Measurements from ENCODE around the gene SLCO3A1.

DNA sequence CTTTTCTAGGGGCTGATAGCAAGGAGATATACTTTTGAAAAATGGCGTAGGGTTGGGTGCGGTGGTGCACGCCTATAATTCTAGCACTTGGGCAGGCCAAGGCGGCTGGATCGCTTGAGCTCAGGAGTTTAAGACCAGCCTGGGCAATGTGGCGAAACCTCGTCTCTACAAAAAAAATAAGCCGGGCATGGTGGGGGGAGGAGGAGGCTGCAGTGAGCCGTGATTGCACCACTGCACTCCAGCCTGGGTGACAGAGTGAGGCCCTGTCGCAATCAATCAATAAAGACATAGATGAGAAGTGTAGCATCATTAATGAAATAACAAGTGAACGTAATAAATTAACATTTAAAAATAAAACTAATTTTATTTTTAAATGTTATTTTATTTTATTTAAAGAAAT, 134.6 kb downstream of the SLCO3A1 start:
- TF ChIP-seq, protein P1, sequence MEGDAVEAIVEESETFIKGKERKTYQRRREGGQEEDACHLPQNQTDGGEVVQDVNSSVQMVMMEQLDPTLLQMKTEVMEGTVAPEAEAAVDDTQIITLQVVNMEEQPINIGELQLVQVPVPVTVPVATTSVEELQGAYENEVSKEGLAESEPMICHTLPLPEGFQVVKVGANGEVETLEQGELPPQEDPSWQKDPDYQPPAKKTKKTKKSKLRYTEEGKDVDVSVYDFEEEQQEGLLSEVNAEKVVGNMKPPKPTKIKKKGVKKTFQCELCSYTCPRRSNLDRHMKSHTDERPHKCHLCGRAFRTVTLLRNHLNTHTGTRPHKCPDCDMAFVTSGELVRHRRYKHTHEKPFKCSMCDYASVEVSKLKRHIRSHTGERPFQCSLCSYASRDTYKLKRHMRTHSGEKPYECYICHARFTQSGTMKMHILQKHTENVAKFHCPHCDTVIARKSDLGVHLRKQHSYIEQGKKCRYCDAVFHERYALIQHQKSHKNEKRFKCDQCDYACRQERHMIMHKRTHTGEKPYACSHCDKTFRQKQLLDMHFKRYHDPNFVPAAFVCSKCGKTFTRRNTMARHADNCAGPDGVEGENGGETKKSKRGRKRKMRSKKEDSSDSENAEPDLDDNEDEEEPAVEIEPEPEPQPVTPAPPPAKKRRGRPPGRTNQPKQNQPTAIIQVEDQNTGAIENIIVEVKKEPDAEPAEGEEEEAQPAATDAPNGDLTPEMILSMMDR (IDR thresholded peaks at IDR 0.05; ENCODE audit: control extremely low read depth in 1 of 3, insufficient read depth in 1 of 3, low read depth in 1 of 3, low read length in 3 of 3): no peak
- TF ChIP-seq POLR2AphosphoS5 (IDR thresholded peaks at IDR 0.05; ENCODE audit: low read depth, low read length): no peak
- TF ChIP-seq, protein P2, sequence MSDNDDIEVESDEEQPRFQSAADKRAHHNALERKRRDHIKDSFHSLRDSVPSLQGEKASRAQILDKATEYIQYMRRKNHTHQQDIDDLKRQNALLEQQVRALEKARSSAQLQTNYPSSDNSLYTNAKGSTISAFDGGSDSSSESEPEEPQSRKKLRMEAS (IDR thresholded peaks at IDR 0.05): no peak
- TF ChIP-seq, protein P3, sequence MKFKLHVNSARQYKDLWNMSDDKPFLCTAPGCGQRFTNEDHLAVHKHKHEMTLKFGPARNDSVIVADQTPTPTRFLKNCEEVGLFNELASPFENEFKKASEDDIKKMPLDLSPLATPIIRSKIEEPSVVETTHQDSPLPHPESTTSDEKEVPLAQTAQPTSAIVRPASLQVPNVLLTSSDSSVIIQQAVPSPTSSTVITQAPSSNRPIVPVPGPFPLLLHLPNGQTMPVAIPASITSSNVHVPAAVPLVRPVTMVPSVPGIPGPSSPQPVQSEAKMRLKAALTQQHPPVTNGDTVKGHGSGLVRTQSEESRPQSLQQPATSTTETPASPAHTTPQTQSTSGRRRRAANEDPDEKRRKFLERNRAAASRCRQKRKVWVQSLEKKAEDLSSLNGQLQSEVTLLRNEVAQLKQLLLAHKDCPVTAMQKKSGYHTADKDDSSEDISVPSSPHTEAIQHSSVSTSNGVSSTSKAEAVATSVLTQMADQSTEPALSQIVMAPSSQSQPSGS (IDR thresholded peaks at IDR 0.05; ENCODE audit: low read length): no peak
- TF ChIP-seq POLR2A (IDR thresholded peaks at IDR 0.05; ENCODE audit: control extremely low read depth in 1 of 2, low read depth in 2 of 2, low read length in 2 of 2): no peak
- no peak for TF ChIP-seq NRF1 (IDR thresholded peaks at IDR 0.05; ENCODE audit: low read depth, low read length)
- TF ChIP-seq TAF7 (optimal IDR thresholded peaks at IDR 0.05; ENCODE audit: borderline replicate concordance, low read depth, low read length): no peak
- no peak for TF ChIP-seq RFX5 (IDR thresholded peaks at IDR 0.05; ENCODE audit: borderline replicate concordance, low read depth, low read length)
- no peak for TF ChIP-seq MAFK (IDR thresholded peaks at IDR 0.05; ENCODE audit: low read depth, low read length)
- TF ChIP-seq SIX5 (IDR thresholded peaks at IDR 0.05; ENCODE audit: low read depth, low read length): no peak
- no peak for TF ChIP-seq EP300 (IDR thresholded peaks at IDR 0.05; ENCODE audit: borderline replicate concordance in 1 of 2, low read depth in 2 of 2, low read length in 2 of 2)
- no peak for TF ChIP-seq RXRA (IDR thresholded peaks at IDR 0.05; ENCODE audit: insufficient read depth, low read depth, low read length)
